Fibroblast of lung (primary cell): ENCODE results near the gene TSHZ3. TPM values are rescaled to one million over a fixed set of nuclear protein-coding genes. Genes with fewer than 3 reads are reported as not detected.

ENCODE experiments used
- DNase-seq, 2 donors: peaks; one replicate each; pipeline versions ENCODE4 v3.0.0 to v3.0.0-alpha.2; 2010; ENCODE audit warnings: low read depth in 2 of 2
- H2AFZ ChIP-seq: 2 replicates; pipeline ENCODE4 v1.5.1; 2012; ENCODE audit warnings: low read length, control low read depth, inconsistent platforms
- H3K27ac ChIP-seq: 2 replicates; pipeline ENCODE4 v1.5.1; 2011; ENCODE audit warnings: low read length, control low read depth; ENCODE audit not compliant: insufficient read depth
- H3K27me3 ChIP-seq: 2 replicates; pipeline ENCODE4 v1.5.1; 2011; ENCODE audit warnings: mild to moderate bottlenecking, low read length; ENCODE audit not compliant: control insufficient read depth, insufficient read depth
- H3K36me3 ChIP-seq: 2 replicates; pipeline ENCODE4 v1.5.1; 2011; ENCODE audit warnings: low read length; ENCODE audit not compliant: control insufficient read depth, insufficient read depth
- H3K4me1 ChIP-seq: 2 replicates; pipeline ENCODE4 v1.5.1; 2011; ENCODE audit warnings: low read length; ENCODE audit not compliant: control insufficient read depth, insufficient read depth; ENCODE audit errors: extremely low read depth
- H3K4me2 ChIP-seq: 2 replicates; pipeline ENCODE4 v1.5.1; 2011; ENCODE audit warnings: low read length, control low read depth; ENCODE audit not compliant: insufficient read depth; ENCODE audit errors: extremely low read depth
- H3K4me3 ChIP-seq, 4 experiments: fragments of 200-600 bp in 1 of 4; sonication (generic) in 1 of 4; replicated peaks in 1 of 4; 2 replicates each; pipeline ENCODE4 v1.5.1; 2011 to 2016; ENCODE audit warnings: low read length in 4 of 4, low read depth in 3 of 4, mild to moderate bottlenecking in 3 of 4, control low read depth in 2 of 4, inconsistent platforms in 1 of 4, mixed read lengths in 1 of 4; ENCODE audit not compliant: insufficient read depth in 1 of 4; ENCODE audit errors: control extremely low read depth in 1 of 4
- H3K79me2 ChIP-seq: 2 replicates; pipeline ENCODE4 v1.5.1; 2012; ENCODE audit warnings: mild to moderate bottlenecking, low read length, inconsistent platforms; ENCODE audit not compliant: control insufficient read depth, insufficient read depth
- H3K9ac ChIP-seq: 2 replicates; pipeline ENCODE4 v1.5.1; 2011; ENCODE audit warnings: mild to moderate bottlenecking, low read length, control low read depth; ENCODE audit not compliant: insufficient read depth
- H3K9me3 ChIP-seq: 2 replicates; pipeline ENCODE4 v1.5.1; 2012; ENCODE audit warnings: low read depth, low read length; ENCODE audit not compliant: control insufficient read depth, insufficient read depth
- H4K20me1 ChIP-seq: 2 replicates; pipeline ENCODE4 v1.5.1; 2011; ENCODE audit warnings: low read length; ENCODE audit not compliant: control insufficient read depth, insufficient read depth; ENCODE audit errors: extremely low read depth
- EZH2 ChIP-seq: IDR thresholded peaks from 2 replicates; pipeline ENCODE4 v1.5.1; 2012; ENCODE audit warnings: low read length, control low read depth, mild to moderate bottlenecking; ENCODE audit errors: missing control alignments
- polyA plus RNA-seq, 2 donors: library from polyadenylated mRNA; depleted of rRNA in 1 of 2; stranded (reverse) in 1 of 2; unstranded in 1 of 2; fragments of >200 nt; gene quantifications; 2 replicates each; pipeline ENCODE4 v1.2.1, GENCODE V29; 2011 to 2012; ENCODE audit warnings: missing spikeins in 1 of 2
- total RNA-seq: library from RNA; depleted of rRNA; stranded (reverse); fragments of >200 nt; gene quantifications from 2 replicates; pipeline ENCODE4 v1.2.1, GENCODE V29; 2014
- TF ChIP-seq, protein P1 (sequence below), 2 donors: IDR thresholded peaks in 1 of 2; conservative IDR thresholded peaks in 1 of 2; 1 replicate in 1 of 2; 2 replicates in 1 of 2; pipeline ENCODE4 v1.5.1; 2011 to 2012; ENCODE audit warnings: low read length in 2 of 2, control low read depth in 1 of 2, inconsistent platforms in 1 of 2, low read depth in 1 of 2, mild to moderate bottlenecking in 1 of 2

The TSHZ3 gene
- total and polyA plus RNA-seq, 2 donors (not counting 1 experiment from before 2014, with no cell fraction given): 7.0 to 17.3 TPM

DNA sequence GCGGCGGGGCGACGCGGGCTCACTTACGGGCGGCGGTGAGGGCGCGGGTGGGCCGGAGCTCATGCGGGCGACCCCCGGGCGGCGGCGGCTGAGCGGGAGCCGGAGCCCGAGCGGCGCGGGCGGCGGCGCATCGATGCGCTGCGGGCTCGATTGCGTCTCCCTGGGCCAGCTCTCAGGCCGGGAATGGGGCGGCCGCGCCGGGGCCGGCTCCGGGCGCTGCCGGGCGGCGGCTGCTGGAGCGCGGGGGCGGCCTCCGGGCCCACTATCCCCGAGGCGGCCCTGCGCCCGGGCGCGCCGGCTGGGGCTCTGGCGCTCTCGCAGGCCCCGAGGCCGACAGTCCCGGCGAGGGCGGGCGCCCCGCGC is 1.4 kb upstream of the TSHZ3 start:
- peaks cover 34% of the 10 kb centered on the region for H3K79me2 ChIP-seq
- no peaks in the 10 kb centered on the region for H3K27me3 ChIP-seq
- H3K9me3 ChIP-seq: no peaks in the 10 kb centered on the region
- peak overlapping the region; percentile 23 for H2AFZ ChIP-seq
- H3K4me2 ChIP-seq: peak overlapping the region; percentile 77
- H3K27ac ChIP-seq: peak overlapping the region; percentile 79
- no peaks in the 10 kb centered on the region for H4K20me1 ChIP-seq
- H3K9ac ChIP-seq: peak overlapping the region; percentile 82
- H3K36me3 ChIP-seq: no peaks in the 10 kb centered on the region
- H3K4me1 ChIP-seq: peaks cover 4% of the 10 kb centered on the region
- peak; percentile 53 to 63 for DNase-seq
- H3K4me3 ChIP-seq: peak overlapping the region; percentile 68 to 87 (median 82)
- no peak for TF ChIP-seq EZH2
- TF ChIP-seq, protein P1, sequence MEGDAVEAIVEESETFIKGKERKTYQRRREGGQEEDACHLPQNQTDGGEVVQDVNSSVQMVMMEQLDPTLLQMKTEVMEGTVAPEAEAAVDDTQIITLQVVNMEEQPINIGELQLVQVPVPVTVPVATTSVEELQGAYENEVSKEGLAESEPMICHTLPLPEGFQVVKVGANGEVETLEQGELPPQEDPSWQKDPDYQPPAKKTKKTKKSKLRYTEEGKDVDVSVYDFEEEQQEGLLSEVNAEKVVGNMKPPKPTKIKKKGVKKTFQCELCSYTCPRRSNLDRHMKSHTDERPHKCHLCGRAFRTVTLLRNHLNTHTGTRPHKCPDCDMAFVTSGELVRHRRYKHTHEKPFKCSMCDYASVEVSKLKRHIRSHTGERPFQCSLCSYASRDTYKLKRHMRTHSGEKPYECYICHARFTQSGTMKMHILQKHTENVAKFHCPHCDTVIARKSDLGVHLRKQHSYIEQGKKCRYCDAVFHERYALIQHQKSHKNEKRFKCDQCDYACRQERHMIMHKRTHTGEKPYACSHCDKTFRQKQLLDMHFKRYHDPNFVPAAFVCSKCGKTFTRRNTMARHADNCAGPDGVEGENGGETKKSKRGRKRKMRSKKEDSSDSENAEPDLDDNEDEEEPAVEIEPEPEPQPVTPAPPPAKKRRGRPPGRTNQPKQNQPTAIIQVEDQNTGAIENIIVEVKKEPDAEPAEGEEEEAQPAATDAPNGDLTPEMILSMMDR (conservative IDR thresholded peaks at IDR 0.05 in 1 of 2, IDR thresholded peaks at IDR 0.05 in 1 of 2; ENCODE audit: low read depth in 1 of 2, low read length in 2 of 2): no peak

DNA sequence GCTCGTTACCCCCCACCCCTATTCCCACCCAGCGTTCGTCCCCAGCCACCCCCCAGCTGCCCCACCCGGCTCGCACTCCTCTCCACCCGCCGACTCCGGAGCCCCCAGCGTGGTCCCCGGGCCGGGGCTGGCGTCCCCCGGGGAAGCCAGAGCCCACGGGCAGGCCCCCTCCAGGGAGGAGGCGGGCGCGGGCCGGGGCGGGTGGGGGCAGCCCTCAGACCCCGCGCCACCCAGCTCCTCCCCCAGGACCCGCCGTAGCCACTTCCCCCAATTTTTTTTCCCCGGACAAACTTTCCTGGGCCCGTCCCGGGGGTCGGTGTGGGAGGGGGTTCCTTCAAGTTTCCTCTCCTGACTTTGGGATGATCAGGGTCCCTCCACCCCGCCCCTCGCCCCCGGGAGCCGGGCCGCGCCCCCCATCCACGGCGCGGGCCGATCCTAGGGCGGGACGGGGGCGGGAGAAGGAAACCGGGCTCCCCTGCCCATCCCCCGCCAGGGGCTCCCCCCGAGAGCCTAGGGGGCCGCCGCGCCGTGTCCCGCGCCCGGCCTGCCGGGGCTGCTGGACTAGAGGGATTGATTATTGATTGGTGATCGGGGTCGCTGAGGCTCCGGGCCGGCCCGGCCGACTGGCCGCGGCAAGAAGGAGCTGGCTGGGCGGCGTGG is 927 bp upstream of the TSHZ3 start:
- DNase-seq: peak in 1 of 2 donors; percentile 35
- Histone ChIP-seq H3K4me1 (peaks cover 4% of the 10 kb centered on the region), H3K36me3 (no peaks in the 10 kb centered on the region), H3K79me2 (peaks cover 38% of the 10 kb centered on the region), H2AFZ (no peak overlapping the region), H3K4me3 (peak overlapping the region; percentile 50 to 86 (median 64)), H3K4me2 (no peak overlapping the region), H4K20me1 (no peaks in the 10 kb centered on the region), H3K9ac (peak overlapping the region; percentile 82), H3K27me3 (no peaks in the 10 kb centered on the region), H3K27ac (peak overlapping the region; percentile 77), H3K9me3 (no peaks in the 10 kb centered on the region)
- TF ChIP-seq, protein P1 (conservative IDR thresholded peaks at IDR 0.05 in 1 of 2, IDR thresholded peaks at IDR 0.05 in 1 of 2; ENCODE audit: low read depth in 1 of 2, low read length in 2 of 2): no peak
- TF ChIP-seq EZH2: no peak

DNA sequence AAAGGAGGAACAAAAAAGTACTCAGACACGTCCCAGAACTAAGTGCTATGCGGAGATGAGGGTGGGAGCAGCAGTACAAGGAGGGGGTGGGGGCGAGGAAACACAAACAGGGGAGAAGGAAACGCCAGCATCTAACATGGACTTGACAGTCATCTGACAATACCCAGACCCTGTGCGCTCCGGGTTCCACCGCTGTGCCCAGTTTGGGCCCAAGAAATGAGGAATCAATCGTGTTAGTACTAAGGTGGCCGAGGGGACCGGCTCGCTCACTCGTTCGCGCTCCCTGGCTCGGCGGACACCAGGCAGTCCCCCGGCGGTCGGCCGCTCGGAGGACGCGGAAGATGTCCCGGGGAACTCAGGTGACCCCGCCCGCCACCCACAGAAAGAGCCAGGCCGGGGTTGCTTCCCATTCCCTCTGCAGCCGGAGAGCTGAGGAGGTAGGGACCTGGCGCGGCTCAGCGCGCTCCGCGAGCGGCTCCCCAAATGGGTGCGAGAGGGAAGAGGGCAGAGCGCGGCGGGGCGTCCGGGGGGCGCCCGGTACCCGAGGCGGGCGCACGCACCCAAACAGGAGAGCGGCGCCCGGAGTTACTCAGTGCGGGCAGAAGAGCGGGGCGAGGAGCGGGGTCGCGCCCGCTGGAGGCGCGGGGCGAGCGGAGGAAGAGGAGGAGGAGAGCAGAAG is 616 bp downstream of the TSHZ3 start:
- H3K27ac ChIP-seq: peak overlapping the region; percentile 78
- H3K4me3 ChIP-seq: peak overlapping the region; percentile 85 to 91 (median 88)
- H3K27me3 ChIP-seq: no peaks in the 10 kb centered on the region
- peak; percentile 29 to 55 for DNase-seq
- peaks cover 4% of the 10 kb centered on the region for H3K4me1 ChIP-seq
- H3K9me3 ChIP-seq: no peaks in the 10 kb centered on the region
- TF ChIP-seq, protein P1 (conservative IDR thresholded peaks at IDR 0.05 in 1 of 2, IDR thresholded peaks at IDR 0.05 in 1 of 2; ENCODE audit: low read depth in 1 of 2, low read length in 2 of 2): no peak
- no peak for TF ChIP-seq EZH2
- no peaks in the 10 kb centered on the region for H4K20me1 ChIP-seq
- peak overlapping the region; percentile 92 for H3K4me2 ChIP-seq
- no peak overlapping the region for H2AFZ ChIP-seq
- H3K9ac ChIP-seq: peak overlapping the region; percentile 83
- H3K79me2 ChIP-seq: peaks cover 49% of the 10 kb centered on the region
- H3K36me3 ChIP-seq: no peaks in the 10 kb centered on the region
